Retinal pigment epithelial cell (primary cell): Measurements from ENCODE around the gene GPX3.

Experiments used
- DNase-seq: peaks from one replicate; pipeline ENCODE4 v3.0.0-alpha.2; 2010; ENCODE audit warnings: low read depth
- H3K4me3 ChIP-seq: 2 replicates; pipeline ENCODE4 v1.5.1; 2011; ENCODE audit warnings: mild to moderate bottlenecking, low read length, control low read depth, moderate library complexity
- CTCF ChIP-seq: conservative IDR thresholded peaks from 2 replicates; pipeline ENCODE4 v1.5.1; 2011; ENCODE audit warnings: low read depth, low read length, control low read depth, inconsistent platforms

GPX3 gene

GRCh38 chr5:151012862-151013261 lies 7.5 kb upstream of the GPX3 start:
- H3K4me3 ChIP-seq, result no peak overlapping the region
- no peak for TF ChIP-seq CTCF
- no peak for DNase-seq

DNA sequence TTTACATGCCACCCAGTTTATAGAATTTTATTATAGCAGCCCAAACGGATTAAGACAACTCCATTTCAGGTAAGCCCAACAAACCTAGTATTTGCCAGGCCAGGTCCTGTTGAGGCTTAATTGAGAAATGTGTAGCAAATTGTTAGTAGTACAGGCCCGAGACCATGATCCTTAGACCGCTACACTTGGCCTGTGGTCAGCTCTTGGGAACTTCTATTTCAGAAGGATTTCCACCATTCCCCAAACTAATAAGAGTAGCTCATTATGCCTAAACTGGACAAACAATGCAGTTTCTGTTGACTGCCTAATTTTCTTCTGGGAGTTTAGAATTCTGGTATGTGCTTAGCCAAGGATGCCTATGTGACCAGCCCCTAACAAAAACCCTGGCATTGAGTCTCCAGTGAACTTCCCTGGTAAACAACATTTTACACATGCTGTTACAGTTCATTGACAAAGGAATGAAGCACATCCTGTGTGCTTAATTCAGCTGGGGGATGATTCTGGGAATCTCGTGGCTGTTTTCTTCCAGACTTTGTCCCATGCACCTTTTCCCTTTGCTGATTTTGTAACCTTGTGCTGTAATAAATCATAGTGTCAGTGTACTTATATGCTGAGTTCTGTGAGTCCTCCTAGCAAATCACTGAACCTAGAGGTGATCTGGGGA lies 5.6 kb upstream of the GPX3 start:
- no peak overlapping the region for H3K4me3 ChIP-seq
- TF ChIP-seq CTCF, result no peak
- peak; percentile 24 for DNase-seq

DNA sequence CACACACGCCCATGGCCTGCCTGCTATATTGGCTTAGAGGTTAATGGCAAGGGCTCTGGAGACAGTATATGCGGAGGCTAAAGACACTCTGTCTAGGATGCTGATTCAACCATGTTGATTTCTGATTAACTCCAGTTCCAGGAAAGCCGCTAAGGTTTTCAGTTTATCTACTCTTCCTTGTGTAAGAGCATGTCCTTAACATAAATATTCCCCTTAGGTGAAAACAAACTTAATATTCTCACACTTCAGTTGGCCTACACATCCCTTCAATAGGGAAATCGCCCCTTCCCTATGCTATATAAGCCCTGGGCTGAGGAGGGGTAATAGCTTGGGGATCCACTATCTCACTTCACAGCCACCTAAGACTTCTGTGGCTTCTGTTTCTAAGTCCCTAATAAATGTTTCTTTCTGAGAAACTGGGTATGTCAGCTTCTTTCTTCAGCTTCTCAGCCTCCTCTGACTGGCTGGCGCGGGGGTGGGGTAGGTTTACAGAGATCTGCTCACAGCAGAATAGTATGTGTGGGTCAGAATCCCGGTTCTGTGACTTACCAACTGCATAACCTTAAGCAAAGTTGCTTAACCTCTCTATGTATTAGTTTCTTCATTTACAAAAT lies 4.3 kb upstream of the GPX3 start:
- H3K4me3 ChIP-seq, result no peak overlapping the region
- TF ChIP-seq CTCF, result no peak
- DNase-seq, result no peak

DNA sequence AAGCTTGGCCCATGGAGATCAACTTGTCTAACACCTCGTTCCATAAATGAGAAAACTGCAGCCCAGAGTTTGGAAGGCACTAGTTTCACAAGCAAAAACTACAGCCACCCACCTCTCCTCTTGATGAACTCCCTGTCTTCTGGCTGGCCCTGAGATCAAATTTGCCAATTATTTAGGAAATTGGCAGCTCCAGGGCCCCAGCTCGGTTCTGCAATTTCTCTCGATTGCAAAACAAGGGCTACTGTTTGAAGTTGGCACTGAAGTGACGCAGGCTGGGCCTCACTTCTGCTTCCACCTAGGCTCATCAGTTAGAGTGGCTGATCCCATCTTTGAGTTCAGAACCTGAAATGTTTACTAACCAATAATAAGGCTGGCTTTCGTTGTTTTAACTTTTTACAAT lies 3.7 kb upstream of the GPX3 start:
- H3K4me3 ChIP-seq, result no peak overlapping the region
- no peak for DNase-seq
- no peak for TF ChIP-seq CTCF

GRCh38 chr5:151017897-151018296 lies 2.5 kb upstream of the GPX3 start:
- DNase-seq, result no peak
- no peak for TF ChIP-seq CTCF

DNA sequence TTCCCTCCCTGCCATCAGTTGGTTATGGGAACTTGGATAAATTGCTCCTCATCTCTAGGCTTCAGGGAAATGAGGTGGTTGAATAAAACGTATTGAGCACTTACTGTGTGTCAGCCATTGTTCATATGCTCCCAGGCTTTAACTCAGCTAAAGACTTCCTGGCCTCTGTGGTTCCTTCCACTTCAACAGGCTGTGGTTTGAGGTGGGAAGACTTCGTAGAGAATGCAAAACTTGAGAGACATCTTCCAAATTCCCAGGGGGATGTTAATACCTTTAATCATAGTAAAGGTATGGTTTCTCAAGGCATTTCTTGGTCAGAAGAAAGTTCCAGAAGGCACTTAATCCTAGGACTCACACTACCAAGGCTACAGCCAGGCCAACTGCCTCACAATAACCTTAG lies 1.5 kb upstream of the GPX3 start:
- DNase-seq, result no peak
- H3K4me3 ChIP-seq, result no peak overlapping the region
- no peak for TF ChIP-seq CTCF

More at GRCh38 chr5:151017897-151018296, 2.5 kb upstream of the GPX3 start:
- no peak overlapping the region for H3K4me3 ChIP-seq

- no peak overlapping the region for H3K4me3 ChIP-seq
- TF ChIP-seq CTCF, result no peak
- DNase-seq, result peak; percentile 31
Observed at GRCh38 chr5:151019331-151019730, 1.1 kb upstream of the GPX3 start.
